GM21423 (cell line): Measurements from ENCODE around the gene ATRX.
A peak's percentile ranks its signal among the peaks of the same experiment; 100 is the strongest.
"Not testable (repeated sequence)": the region's sequence is repeated elsewhere in the genome, so short reads cannot be mapped to it uniquely, and the experiment has no call there.

Source experiments
- ATAC-seq: cut with Tn5 transposase; IDR thresholded peaks from one replicate; pipeline ENCODE4 v1.9.1; 2021; ENCODE audit warnings: mild to moderate bottlenecking, moderate library complexity; ENCODE audit not compliant: unreplicated experiment

Gene ATRX

GRCh38 chrX:77731821-77732419 is 54.1 kb downstream of the ATRX start:
- no peak for ATAC-seq

DNA sequence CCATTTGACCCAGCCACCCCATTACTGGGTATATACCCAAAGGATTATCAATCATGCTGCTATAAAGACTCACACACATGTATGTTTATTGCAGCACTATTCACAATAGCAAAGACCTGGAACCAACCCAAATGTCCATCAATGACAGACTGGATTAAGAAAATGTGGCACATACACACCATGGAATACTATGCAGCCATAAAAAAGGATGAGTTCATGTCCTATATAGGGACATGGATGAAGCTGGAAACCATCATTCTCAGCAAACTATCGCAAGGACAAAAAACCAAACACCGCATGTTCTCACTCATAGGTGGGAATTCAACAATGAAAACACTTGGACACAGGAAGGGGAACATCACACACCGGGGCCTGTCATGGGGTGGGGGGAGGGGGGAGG is 59.9 kb downstream of the ATRX start:
- ATAC-seq: not testable (repeated sequence)

DNA sequence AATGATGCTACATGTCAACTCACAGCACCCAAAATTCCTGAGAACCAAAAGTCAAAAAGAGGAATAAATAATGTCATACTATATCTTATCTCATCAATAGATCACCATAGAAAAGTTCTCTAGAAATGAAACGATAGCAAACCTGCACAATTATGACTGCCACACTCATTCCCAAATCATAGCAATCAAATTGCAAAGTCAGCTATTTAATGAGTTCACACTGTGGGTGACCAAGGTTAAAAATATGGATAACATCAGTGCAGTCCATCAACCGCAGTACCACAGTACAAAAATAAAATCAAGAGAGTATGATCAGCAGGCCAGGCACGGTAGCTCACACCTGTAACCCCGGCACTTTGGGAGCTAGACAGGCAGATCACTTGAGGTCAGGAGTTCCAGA is 62.3 kb downstream of the ATRX start:
- ATAC-seq: no peak

DNA sequence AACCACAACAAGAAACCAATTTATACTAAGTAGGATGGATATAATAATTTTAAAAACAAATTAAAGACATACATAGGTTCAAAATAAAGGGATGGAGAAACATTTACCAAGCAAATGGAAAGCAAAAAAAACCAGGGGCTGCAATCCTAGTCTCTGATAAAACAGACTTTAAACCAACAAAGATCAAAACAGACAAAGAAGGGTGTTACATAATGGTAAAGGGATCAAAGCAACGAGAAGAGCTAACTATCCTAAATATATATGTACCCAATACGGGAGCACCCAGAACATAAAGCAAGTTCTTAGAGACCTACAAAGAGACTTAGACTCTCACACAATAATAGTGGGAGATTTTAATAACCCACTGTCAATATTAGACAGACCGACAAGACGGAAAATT is 66.6 kb downstream of the ATRX start:
- no peak for ATAC-seq

DNA sequence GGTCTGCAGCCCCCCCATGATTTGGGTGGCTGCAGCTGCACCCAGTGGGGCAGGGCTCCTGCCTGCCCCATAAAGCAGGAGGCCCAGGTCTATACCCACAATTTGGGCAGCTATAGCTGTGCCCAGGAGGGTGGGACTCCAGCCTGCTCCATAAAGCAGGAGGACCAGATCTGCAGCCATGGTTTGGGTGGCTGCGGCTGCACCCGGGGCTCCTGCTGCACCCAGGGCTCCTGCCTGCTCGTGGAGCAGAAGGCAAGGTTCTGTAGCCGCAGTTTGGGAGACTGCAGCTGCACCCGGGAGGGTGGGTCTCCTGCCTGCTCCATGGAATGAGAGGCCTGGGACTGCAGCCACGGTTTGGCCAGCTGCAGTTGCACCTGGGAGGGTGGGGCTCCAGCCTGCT is 81.1 kb downstream of the ATRX start:
- no peak for ATAC-seq

GRCh38 chrX:77698242-77698641 is 87.8 kb downstream of the ATRX start:
- ATAC-seq: no peak

DNA sequence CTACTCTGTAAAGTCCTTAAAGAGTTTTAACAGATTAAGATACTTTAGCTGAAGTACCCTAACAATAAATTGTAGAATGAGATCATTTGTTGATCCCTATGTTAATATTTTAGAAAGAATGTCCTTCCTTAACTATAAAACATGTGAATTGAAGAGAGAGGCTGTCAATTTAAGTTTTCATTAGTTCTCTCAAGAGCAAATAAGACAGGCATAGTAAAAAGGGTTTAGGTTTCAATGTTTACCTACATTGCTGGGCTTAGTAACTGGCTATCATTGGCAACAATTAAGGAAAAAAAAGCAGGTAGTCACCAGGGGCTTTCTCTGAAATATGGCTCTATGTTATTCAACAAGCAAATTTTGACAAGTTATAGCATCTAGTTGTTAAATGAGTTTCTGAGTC is 91.5 kb downstream of the ATRX start:
- no peak for ATAC-seq

DNA sequence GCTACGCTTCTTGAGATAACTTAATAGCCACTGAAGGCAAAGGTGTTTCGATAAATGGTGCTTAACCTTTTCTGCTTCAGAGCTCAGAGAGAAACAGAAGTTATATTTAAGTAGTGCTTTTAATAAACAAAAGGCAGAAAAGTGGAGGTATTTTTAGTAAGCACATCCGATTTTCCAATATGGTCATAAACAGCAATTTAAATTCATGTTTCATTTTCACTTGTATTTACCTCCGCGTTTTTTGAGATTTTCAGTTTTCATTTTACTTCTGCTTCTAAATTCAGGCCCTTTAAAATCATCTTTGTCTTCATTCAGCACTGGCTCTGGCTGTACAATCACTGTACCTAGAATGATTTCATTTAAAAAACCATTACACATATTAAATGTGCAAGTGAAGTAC is 92.4 kb downstream of the ATRX start:
- peak; percentile 56 for ATAC-seq

GRCh38 chrX:77691916-77692315 is 94.1 kb downstream of the ATRX start:
- ATAC-seq: no peak

DNA sequence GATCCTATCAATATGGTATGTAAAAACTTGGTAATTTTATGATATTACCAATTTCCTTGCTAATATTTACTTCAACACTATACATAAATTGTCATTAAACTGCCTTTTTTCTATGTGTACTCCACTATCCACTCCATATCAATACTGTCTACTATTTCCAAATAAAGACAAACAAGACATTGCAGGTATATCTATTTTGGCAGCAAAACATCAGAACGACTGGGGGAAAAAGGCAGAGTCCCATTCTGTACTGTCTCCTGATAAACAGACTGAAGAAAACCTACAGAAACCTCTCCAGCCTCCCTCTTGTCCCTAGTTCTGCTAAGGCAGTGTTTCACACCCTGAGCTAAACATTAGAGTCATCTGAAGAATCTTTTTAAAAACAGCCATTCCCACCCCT is 96.6 kb downstream of the ATRX start:
- ATAC-seq: no peak

DNA sequence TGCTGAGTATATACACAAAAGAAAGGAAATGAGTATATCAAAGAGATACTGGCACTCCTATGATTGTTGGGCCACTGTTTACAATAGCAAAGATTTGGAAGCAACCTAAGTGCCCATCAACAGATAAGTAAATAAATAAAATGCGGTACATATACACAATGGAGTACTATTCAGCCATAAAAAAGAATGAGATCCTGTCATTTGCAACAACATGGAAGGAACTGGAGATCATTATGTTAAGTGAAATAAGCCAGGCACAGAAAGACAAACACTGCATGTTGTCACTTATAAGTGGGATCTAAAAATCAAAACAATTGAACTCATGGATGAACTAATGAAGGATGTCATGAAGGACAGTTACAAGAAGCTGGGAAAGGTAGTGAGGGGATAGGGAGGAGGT is 100.3 kb downstream of the ATRX start:
- not testable (repeated sequence) for ATAC-seq

DNA sequence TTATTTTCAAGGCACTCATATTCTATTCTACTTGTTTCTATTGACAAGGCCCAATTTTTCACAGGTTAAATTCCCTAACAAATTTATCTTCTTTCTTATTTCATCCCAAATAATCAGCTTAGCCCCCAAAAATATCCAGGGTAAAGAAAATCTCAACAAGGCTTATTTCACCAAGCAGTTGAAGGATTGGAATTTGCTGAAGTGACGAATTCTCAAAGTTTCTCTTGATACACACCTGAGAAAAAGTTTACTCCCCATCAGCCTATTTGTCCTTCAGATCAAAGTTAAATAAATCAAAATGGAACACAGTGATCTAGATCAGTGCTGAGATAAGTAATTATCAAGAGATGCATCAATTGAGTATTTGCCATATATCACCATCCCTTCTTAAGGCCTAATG is 106.9 kb downstream of the ATRX start:
- no peak for ATAC-seq

DNA sequence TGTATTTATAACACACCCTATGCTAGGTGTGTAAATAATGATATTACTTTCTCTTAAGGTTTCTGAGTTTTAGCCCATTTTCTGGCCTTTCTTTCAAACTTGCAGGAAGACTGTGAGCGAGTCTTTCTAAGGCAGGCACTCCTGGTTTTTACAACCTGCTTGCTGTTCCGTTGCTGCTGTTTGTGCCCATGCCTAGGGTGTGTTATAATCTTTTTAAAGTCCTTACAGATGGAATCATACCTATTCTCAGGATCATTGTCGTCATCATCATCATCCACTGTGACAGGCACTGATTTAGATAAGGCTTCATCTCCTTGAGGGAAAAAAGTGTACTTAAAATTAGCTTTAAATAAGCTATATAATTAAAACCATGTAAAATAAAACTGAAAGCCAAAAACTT is 110.0 kb downstream of the ATRX start:
- ATAC-seq: no peak

GRCh38 chrX:77668391-77669237 is 117.4 kb downstream of the ATRX start:
- ATAC-seq: no peak

- ATAC-seq: no peak
Observed at GRCh38 chrX:77658886-77659285, 127.1 kb downstream of the ATRX start.

DNA sequence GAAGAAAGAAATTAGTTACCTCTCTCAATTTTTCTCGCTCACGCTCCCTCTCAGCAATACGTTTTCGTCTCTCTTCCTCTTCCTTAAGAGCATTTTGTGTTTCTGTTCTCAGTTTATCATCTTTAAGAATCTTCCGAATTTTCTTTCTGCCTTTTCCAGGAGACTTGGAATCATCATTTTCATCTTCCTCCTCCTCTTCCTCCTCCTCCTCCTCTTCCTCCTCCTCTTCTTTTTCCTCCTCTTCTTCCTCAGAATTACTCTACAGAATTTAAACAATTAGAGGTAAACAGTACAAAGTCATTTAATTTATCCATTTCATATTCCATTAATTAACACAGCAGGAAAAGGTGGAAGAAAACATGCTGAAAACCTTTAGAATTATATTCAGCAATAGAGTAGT is 133.9 kb downstream of the ATRX start:
- no peak for ATAC-seq

GRCh38 chrX:77640702-77641101 is 145.3 kb downstream of the ATRX start:
- no peak for ATAC-seq

GRCh38 chrX:77639820-77640219 is 146.2 kb downstream of the ATRX start:
- no peak for ATAC-seq

- no peak for ATAC-seq
Observed at GRCh38 chrX:77638397-77638796, 147.6 kb downstream of the ATRX start.

GRCh38 chrX:77635373-77635772 is 150.6 kb downstream of the ATRX start:
- ATAC-seq: no peak

GRCh38 chrX:77628294-77629025 is 157.6 kb downstream of the ATRX start:
- ATAC-seq: no peak

- ATAC-seq: no peak
Observed at GRCh38 chrX:77622672-77623071, 163.3 kb downstream of the ATRX start.
